ACHN (cell line): ENCODE results near the gene STAP1.
"Not testable (repeated sequence)": the region's sequence is repeated elsewhere in the genome, so short reads cannot be mapped to it uniquely, and the experiment has no call there.

Experiments
- DNase-seq: peaks from one replicate; pipeline ENCODE4 v3.0.0-alpha.2; 2015
- in situ Hi-C: cut with HindIII; loops from 2 replicates; pipeline ENCODE4 v1.10.0; 2017; ENCODE audit warnings: low sequenced_read_pairs, low pct_ligation_motif_present, low pct_unique_long_range_greater_than_20kb

STAP1 gene

GRCh38 chr4:67603310-67604028 is 44.9 kb downstream of the STAP1 start:
- DNase-seq, result no peak
- in situ Hi-C loops, result no loop called here

DNA sequence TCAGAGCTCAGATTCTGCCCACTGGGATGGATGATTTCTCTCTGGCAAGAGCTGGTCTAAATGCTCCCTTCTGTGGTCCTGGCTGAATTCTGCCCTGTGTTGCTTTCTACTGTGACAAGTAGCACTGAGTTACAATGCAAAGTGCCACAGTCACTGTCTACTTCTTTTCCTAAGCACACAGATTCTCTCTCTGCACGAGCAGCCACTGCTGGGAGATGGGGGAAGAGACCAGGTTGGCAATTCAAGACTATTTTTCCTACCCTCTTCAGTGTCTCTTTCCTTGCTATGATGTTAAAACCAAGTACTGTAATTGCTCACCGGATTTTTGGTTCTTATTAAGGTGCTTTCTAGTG is 45.5 kb downstream of the STAP1 start:
- in situ Hi-C loops, result no loop called here
- no peak for DNase-seq

GRCh38 chr4:67604749-67605148 is 46.2 kb downstream of the STAP1 start:
- no peak for DNase-seq
- in situ Hi-C loops, result no loop called here

DNA sequence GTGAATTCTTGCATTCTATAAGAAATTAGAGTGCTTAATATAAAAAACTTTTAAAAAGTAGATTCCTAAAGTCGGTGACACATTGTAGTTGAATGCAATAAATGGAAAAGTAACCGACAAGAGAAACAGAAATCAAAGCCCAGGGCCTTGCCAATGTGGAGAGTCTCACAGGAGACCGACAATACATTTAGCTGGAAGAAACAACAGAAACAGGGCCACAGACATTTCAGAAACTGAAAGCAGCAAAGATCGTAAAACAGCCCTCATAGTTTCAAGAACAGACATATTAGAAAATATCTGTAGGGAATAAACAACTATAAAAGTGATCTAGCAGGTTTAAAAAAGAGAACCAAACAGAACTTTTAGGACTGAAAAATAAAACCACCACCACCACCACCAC is 49.5 kb downstream of the STAP1 start:
- in situ Hi-C loops, result no loop called here
- DNase-seq, result no peak

- no peak for DNase-seq
- in situ Hi-C loops, result no loop called here
Observed at GRCh38 chr4:67614186-67614585, 55.7 kb downstream of the STAP1 start.

DNA sequence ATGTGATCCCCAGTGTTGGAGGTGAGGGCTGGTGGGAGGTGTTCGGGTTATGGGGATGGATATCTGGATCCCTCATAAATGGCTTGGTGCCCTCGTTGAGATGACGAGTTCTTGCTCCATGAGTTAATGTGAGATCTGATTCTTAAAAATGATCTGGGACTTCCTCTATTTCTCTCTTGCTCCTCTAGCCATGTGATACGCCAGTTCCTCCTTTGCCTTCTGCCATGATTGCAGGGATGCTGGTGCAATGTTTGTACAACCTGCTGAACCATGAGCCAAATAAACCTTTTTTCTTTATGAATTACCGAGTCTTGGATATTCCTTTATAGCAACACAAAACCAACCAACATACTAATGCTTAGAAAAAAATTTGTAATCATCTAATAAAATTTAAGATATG is 56.6 kb downstream of the STAP1 start:
- DNase-seq, result no peak
- in situ Hi-C loops, result no loop called here

DNA sequence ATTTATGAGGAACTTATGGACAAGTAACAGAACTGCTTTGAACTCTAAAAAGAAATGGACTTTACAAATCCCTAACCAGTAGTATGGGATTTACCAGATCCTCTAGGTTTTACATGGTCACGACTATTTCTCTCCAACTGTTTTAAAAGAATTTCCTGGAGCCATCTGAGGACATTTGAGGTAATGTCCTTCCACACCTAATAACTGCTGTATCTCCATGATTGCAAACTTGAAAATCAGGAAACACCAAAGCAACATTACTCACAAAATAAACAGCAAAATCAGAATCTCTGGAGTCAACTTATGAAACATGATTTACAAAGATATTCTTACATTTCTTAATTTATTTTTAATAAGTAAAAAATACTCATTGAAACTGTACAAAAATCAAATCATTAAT is 58.0 kb downstream of the STAP1 start:
- in situ Hi-C loops, result no loop called here

DNA sequence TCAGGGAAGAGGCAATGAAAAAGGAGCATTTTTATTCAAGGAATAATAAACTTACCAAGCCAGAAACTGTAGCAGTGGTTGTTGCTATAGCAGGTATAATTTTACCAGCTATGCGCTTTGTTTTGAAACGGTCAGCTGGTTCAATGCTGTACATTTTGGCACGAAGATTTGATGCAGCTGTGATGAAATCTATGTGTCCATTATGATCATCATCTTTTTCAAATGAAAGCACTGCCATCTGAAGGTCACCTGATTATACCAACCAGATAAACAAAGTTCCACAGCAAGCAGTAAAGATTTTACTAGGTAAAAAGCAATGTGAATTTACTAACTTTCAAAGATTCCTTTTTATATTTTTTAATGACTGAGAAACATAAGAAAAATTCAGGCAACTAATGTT is 66.4 kb downstream of the STAP1 start:
- DNase-seq, result no peak
- in situ Hi-C loops, result no loop called here

More for the DNA sequence above, 58.0 kb downstream of the STAP1 start:
- no peak for DNase-seq

DNA sequence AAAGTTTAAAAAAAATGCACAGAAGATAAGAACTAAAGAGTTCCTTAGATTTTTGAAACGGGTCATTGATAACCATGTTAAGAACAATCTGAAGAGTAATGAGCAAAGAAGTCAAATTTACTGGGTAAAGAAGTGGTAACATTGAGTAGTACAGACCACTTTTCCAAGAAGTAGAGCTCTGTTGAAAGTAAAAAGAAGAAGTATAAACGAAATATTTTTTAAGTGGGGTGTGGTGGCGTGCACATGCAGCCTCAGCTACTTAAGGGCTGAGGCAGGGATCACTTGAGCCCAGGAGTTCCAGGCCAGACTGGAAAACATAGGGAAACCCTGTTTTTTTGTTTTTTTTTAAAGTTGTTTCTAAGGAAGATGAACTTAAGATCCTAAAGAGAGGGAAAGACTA is 74.0 kb downstream of the STAP1 start:
- in situ Hi-C loops, result no loop called here
- DNase-seq, result no peak

DNA sequence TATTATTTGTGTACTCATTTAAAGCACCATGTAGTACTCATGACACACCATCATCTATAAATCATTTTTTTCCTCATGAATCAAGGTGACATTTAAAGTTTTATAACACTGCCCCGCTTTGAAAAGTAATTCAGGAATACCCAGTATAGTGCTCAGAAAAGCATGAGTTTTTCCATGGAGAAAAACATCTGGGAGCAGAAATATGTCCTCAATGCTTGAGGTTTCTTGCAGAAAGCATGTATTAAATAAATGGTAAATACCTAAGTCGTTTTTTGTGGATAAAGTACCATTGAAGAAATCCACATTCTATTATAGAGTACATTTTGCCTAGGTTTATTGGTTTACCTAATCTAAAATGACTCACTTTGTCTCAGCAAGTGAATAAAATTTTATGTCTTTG is 76.2 kb downstream of the STAP1 start:
- in situ Hi-C loops, result no loop called here
- DNase-seq, result no peak

- DNase-seq, result no peak
- in situ Hi-C loops, result no loop called here
Observed at GRCh38 chr4:67635331-67635730, 76.8 kb downstream of the STAP1 start.

DNA sequence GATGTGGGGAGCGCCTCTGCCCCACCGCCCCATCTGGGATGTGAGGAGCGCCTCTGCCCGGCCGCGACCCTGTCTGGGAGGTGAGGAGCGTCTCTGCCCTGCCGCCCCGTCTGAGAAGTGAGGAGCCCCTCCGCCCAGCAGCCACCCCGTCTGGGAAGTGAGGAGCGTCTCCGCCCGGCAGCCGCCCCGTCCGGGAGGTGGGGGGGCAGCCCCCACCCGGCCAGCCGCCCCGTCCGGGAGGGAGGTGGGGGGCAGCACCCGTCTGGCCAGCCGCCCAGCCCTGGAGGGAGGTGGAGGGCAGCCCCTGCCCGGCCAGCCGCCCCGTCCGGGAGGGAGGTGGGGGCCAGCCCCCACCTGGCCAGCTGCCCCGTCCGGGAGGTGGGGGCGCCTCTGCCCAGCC is 78.5 kb downstream of the STAP1 start:
- in situ Hi-C loops, DNase-seq: not testable (repeated sequence)

DNA sequence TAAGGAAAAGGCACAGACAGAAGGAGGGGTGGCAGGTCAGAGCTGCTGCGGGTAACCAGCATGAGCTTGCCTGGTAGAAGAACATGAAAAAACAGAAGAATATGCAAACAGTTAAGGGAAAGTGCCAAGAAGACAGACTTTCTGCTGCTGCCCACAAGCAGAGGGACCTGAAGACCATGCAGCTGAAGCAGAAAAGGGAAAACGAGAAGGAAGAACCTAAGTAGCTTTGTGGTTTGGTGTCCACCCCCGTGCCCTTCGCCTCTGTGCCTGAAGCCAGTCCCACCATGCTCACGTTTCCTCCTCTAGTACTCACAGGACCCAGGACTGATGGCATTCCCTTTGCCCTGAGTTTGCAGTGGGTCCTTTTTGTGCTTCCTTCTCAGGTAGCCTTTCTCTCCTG is 79.6 kb downstream of the STAP1 start:
- DNase-seq, result no peak
- in situ Hi-C loops, result no loop called here

- no peak for DNase-seq
- in situ Hi-C loops, result no loop called here
Observed at GRCh38 chr4:67651536-67651935, 93.0 kb downstream of the STAP1 start.
